WTC11 (cell line): ENCODE results near the gene PLXDC2. TPM values are rescaled to one million over a fixed set of nuclear protein-coding genes. Genes with fewer than 3 reads are reported as not detected.

Experiments used
- ATAC-seq: fragments of 200-7000 bp; cut with Tn5 transposase; 2 replicates; pipeline ENCODE4 v1.10.0; 2021; ENCODE audit warnings: mild to moderate bottlenecking, moderate library complexity
- CTCF ChIA-PET: fragments of 300-600 bp; sonication (Branson Sonifier 250); formaldehyde crosslinking; loops from one replicate; lab custom pipeline; 2021; ENCODE audit warnings: antibody characterized with exemption; lab: Charles Lee
- POLR2A ChIA-PET: fragments of 350-600 bp; sonication (Branson Sonifier 250); formaldehyde crosslinking; loops from one replicate; lab custom pipeline; 2021; ENCODE audit warnings: antibody characterized with exemption; lab: Charles Lee
- DNase-seq: peaks from one replicate; pipeline ENCODE4 v3.0.0; 2021; ENCODE audit warnings: low spot score
- H3K27ac Mint-ChIP-seq: 2 replicates; pipeline ENCODE4 v1.8.0; 2021; ENCODE audit warnings: mixed read lengths
- H3K27me3 Mint-ChIP-seq: 2 replicates; pipeline ENCODE4 v1.8.0; 2021; ENCODE audit warnings: low read depth, mild to moderate bottlenecking, moderate library complexity, mixed read lengths
- H3K36me3 Mint-ChIP-seq: 2 replicates; pipeline ENCODE4 v1.8.0; 2021; ENCODE audit warnings: mixed read lengths
- H3K4me1 Mint-ChIP-seq: 2 replicates; pipeline ENCODE4 v1.8.0; 2022; ENCODE audit warnings: mixed read lengths
- H3K4me3 Mint-ChIP-seq: 2 replicates; pipeline ENCODE4 v1.8.0; 2021; ENCODE audit warnings: mild to moderate bottlenecking, moderate library complexity, mixed read lengths
- H3K9me3 Mint-ChIP-seq: 2 replicates; pipeline ENCODE4 v1.8.0; 2021; ENCODE audit warnings: mixed read lengths
- CREB1 ChIP-seq: sonication (generic); formaldehyde crosslinking; IDR thresholded peaks from 2 replicates; pipeline ENCODE4 v1.8.0; 2023; ENCODE audit warnings: mild to moderate bottlenecking, missing genetic modification reagents
- FOXJ3 ChIP-seq: sonication (generic); formaldehyde crosslinking; IDR thresholded peaks from 2 replicates; pipeline ENCODE4 v1.9.0; 2021; ENCODE audit warnings: missing genetic modification reagents, mild to moderate bottlenecking, borderline replicate concordance
- FOXP1 ChIP-seq: sonication (generic); formaldehyde crosslinking; IDR thresholded peaks from 2 replicates; pipeline ENCODE4 v1.8.0; 2022; ENCODE audit warnings: missing genetic modification reagents, mild to moderate bottlenecking, moderate library complexity, borderline replicate concordance
- MYBL2 ChIP-seq: sonication (generic); formaldehyde crosslinking; IDR thresholded peaks from 2 replicates; pipeline ENCODE4 v1.8.1; 2023; ENCODE audit warnings: mild to moderate bottlenecking, moderate library complexity, missing genetic modification reagents
- NFE2L1 ChIP-seq: sonication (generic); formaldehyde crosslinking; IDR thresholded peaks from 2 replicates; pipeline ENCODE4 v1.8.1; 2023; ENCODE audit warnings: missing genetic modification reagents
- NR1H2 ChIP-seq: sonication (generic); formaldehyde crosslinking; IDR thresholded peaks from 2 replicates; pipeline ENCODE4 v1.9.0; 2021; ENCODE audit warnings: mild to moderate bottlenecking, moderate library complexity, missing genetic modification reagents
- NR3C1 ChIP-seq: sonication (generic); formaldehyde crosslinking; conservative IDR thresholded peaks from 2 replicates; pipeline ENCODE4 v1.8.1; 2023; ENCODE audit warnings: low read depth, mild to moderate bottlenecking, missing genetic modification reagents
- PRRX2 ChIP-seq: fragments of 250-450 bp; sonication (Bioruptor Pico); IDR thresholded peaks from 2 replicates; pipeline ENCODE4 v1.8.0; 2021; ENCODE audit warnings: mild to moderate bottlenecking
- RELA ChIP-seq: sonication (generic); formaldehyde crosslinking; IDR thresholded peaks from 2 replicates; pipeline ENCODE4 v1.8.1; 2022; ENCODE audit warnings: missing genetic modification reagents, mild to moderate bottlenecking, borderline replicate concordance
- SMAD3 ChIP-seq: sonication (generic); formaldehyde crosslinking; IDR thresholded peaks from 2 replicates; pipeline ENCODE4 v1.8.0; 2022; ENCODE audit warnings: missing genetic modification reagents, mild to moderate bottlenecking, borderline replicate concordance
- SP1 ChIP-seq: sonication (generic); formaldehyde crosslinking; conservative IDR thresholded peaks from 2 replicates; pipeline ENCODE4 v1.8.1; 2022; ENCODE audit warnings: missing genetic modification reagents
- TEAD4 ChIP-seq: sonication (generic); formaldehyde crosslinking; IDR thresholded peaks from 2 replicates; pipeline ENCODE4 v1.8.0; 2022; ENCODE audit warnings: mild to moderate bottlenecking, missing genetic modification reagents
- TP53 ChIP-seq: sonication (generic); formaldehyde crosslinking; IDR thresholded peaks from 2 replicates; pipeline ENCODE4 v1.8.1; 2023; ENCODE audit warnings: mild to moderate bottlenecking, missing genetic modification reagents
- ZNF121 ChIP-seq: sonication (generic); formaldehyde crosslinking; IDR thresholded peaks from 2 replicates; pipeline ENCODE4 v1.8.0; 2023; ENCODE audit warnings: missing genetic modification reagents
- ZNF219 ChIP-seq: sonication (generic); formaldehyde crosslinking; IDR thresholded peaks from 2 replicates; pipeline ENCODE4 v1.8.0; 2023; ENCODE audit warnings: missing genetic modification reagents, mild to moderate bottlenecking, borderline replicate concordance
- ZNF317 ChIP-seq: sonication (generic); formaldehyde crosslinking; IDR thresholded peaks from 2 replicates; pipeline ENCODE4 v1.8.1; 2023; ENCODE audit warnings: low read depth, mild to moderate bottlenecking, moderate library complexity, missing genetic modification reagents, borderline replicate concordance
- total RNA-seq: library from RNA; stranded (reverse); gene quantifications from 3 replicates; pipeline ENCODE4 v1.2.3, GENCODE V29; 2021
- TF ChIP-seq, protein P1 (sequence below): fragments of 250-450 bp; sonication (Bioruptor Pico); IDR thresholded peaks from 2 replicates; pipeline ENCODE4 v1.8.0; 2021; ENCODE audit warnings: mild to moderate bottlenecking
- TF ChIP-seq, protein P2 (sequence below): fragments of 250-450 bp; sonication (Bioruptor Pico); conservative IDR thresholded peaks from 2 replicates; pipeline ENCODE4 v1.9.0; 2021; ENCODE audit warnings: mild to moderate bottlenecking
- TF ChIP-seq, protein P3 (sequence below): sonication (generic); formaldehyde crosslinking; IDR thresholded peaks from 2 replicates; pipeline ENCODE4 v1.8.0; 2022; ENCODE audit warnings: mild to moderate bottlenecking, missing genetic modification reagents
- TF ChIP-seq, protein P4 (sequence below): sonication (generic); formaldehyde crosslinking; IDR thresholded peaks from 2 replicates; pipeline ENCODE4 v1.8.1; 2023; ENCODE audit warnings: mild to moderate bottlenecking, missing genetic modification reagents
- TF ChIP-seq, protein P5 (sequence below): sonication (generic); formaldehyde crosslinking; IDR thresholded peaks from 2 replicates; pipeline ENCODE4 v1.8.1; 2023; ENCODE audit warnings: mild to moderate bottlenecking, missing genetic modification reagents, borderline replicate concordance
- TF ChIP-seq, protein P6 (sequence below): sonication (generic); formaldehyde crosslinking; IDR thresholded peaks from 2 replicates; pipeline ENCODE4 v1.8.1; 2023; ENCODE audit warnings: mild to moderate bottlenecking, missing genetic modification reagents, moderate library complexity
- TF ChIP-seq, protein P7 (sequence below): sonication (generic); formaldehyde crosslinking; conservative IDR thresholded peaks from 2 replicates; pipeline ENCODE4 v1.8.1; 2022; ENCODE audit warnings: mild to moderate bottlenecking, missing genetic modification reagents

Gene PLXDC2
- total RNA-seq, 1 experiment from 2014 or later, result 31.7 TPM

DNA sequence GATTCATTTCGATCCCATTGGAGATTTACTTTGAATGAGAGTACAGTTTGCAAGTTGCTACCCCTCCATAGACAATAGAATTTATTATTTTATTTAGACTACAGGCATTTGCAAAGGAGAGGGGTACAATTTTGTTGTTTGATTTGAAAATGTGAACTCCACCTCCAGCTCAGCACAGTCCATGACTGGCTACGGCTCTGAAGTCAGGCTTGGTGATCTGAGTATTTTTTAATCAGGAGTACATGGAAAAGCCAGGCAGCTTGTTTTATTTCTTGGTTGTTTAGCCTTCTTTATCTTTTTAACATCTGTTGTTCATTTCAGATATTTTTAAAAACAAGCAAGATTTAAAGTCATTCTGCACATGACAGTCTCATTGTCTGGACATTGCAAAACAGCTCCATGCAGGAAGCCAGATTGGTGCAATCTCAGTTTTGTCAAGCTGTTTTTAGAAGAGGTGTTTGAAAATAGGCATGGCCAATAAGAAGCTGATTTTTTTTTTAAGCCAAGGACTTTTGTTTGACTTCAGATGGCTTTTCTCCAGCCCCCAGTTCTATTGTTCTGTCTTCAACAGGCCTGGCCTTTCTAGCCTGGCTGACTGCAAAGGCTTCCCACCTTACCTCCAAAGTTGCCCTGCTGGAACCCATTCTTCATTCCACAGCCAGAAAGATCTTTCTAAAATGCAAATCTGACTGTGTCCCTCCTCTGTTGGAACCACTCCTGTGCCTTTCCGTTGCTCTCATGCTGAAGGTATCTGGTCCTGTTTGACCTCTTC lies 12.2 kb downstream of the PLXDC2 start:
- ATAC-seq, result peak; percentile 93
- Mint-ChIP-seq H3K4me3 (no peak overlapping the region), H3K4me1 (peaks cover 81% of the 10 kb centered on the region), H3K9me3 (peaks cover 15% of the 10 kb centered on the region), H3K27me3 (no peaks in the 10 kb centered on the region), H3K36me3 (peaks cover 16% of the 10 kb centered on the region), H3K27ac (peak overlapping the region; percentile 92)
- POLR2A ChIA-PET, result interaction anchor here (1.0 to 2.3 kb wide), 4 partner anchors 11 to 542 kb away, joined by 3 to 5 read pairs (median 4); no protein-coding TSS in a partner anchor
- CTCF ChIA-PET, result interaction anchor here (0.9 to 1.7 kb wide), 3 partner anchors 9 to 12 kb away, joined by 3 to 7 read pairs (median 6); partner anchors contain the start of gene PLXDC2
- no peak for TF ChIP-seq SMAD3 (CRISPR knock-in tag)
- no peak for TF ChIP-seq RELA (CRISPR knock-in tag)
- no peak for TF ChIP-seq PRRX2
- TF ChIP-seq SP1, result no peak
- TF ChIP-seq ZNF219 (CRISPR knock-in tag), result no peak
- no peak for TF ChIP-seq NR3C1 (CRISPR knock-in tag)
- no peak for TF ChIP-seq TP53 (CRISPR knock-in tag)
- TF ChIP-seq, protein P1, sequence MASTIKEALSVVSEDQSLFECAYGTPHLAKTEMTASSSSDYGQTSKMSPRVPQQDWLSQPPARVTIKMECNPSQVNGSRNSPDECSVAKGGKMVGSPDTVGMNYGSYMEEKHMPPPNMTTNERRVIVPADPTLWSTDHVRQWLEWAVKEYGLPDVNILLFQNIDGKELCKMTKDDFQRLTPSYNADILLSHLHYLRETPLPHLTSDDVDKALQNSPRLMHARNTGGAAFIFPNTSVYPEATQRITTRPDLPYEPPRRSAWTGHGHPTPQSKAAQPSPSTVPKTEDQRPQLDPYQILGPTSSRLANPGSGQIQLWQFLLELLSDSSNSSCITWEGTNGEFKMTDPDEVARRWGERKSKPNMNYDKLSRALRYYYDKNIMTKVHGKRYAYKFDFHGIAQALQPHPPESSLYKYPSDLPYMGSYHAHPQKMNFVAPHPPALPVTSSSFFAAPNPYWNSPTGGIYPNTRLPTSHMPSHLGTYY (CRISPR knock-in tag), result no peak
- no peak for TF ChIP-seq TEAD4
- no peak for TF ChIP-seq FOXP1 (CRISPR knock-in tag)
- TF ChIP-seq, protein P2, sequence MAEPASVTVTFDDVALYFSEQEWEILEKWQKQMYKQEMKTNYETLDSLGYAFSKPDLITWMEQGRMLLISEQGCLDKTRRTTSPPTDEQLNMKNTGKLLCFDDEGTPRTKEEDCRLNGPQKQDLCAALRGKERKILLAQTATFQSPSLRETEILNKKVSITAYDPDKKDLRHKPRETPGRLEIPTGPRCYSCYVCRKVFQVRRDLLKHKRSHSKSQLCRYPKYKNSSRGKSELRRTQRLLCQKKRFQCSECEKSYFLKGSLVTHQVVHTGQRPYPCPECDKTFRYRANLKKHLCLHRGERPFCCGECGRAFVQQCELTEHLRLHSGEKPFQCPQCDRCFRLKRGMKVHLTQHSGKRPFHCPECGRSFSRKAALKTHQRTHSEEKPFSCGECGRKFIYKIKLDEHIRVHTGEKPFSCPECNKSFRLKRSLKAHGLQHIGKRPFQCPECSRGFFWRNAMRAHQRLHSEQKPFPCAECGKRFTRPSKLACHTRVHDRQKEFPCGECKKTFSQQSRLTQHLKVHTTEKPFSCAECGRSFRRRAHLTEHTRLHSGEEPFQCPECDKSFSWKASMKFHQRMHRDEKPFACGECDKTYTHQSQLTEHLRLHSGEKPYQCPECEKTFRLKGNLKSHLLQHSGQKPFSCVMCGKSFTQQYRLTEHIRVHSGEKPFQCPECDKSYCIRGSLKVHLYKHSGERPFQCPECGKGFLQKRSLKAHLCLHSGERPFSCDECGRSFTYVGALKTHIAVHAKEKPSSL (CRISPR knock-in tag), result no peak
- TF ChIP-seq NR1H2 (CRISPR knock-in tag), result no peak
- TF ChIP-seq CREB1 (CRISPR knock-in tag), result no peak
- DNase-seq, result peak; percentile 23

DNA sequence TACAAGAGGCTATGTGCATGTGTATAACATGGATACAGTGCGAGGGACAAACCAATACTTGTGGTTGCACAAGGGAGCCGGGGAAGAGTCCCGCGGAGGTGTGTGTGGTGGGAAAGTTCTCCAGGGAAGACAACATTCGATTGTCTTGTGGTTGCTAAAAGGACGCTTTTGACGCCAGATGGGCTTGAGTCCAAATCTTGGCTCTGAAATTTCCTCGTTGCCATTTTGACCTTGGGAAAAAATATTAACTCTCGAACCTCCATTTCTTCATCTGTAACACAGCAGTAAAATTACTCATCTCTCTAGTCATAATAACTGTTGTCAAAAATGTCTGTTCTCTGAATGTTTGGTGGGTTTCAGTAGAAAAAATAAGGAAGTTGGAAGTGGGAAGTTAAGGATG lies 16.5 kb downstream of the PLXDC2 start:
- H3K4me1 Mint-ChIP-seq, result peaks cover 81% of the 10 kb centered on the region
- peaks cover 19% of the 10 kb centered on the region for H3K9me3 Mint-ChIP-seq
- ATAC-seq (no peak), DNase-seq (no peak)
- POLR2A ChIA-PET, result no interaction called here
- no peaks in the 10 kb centered on the region for H3K27me3 Mint-ChIP-seq
- no peak overlapping the region for H3K4me3 Mint-ChIP-seq
- peaks cover 16% of the 10 kb centered on the region for H3K36me3 Mint-ChIP-seq
- CTCF ChIA-PET, result no interaction called here
- H3K27ac Mint-ChIP-seq, result peak overlapping the region; percentile 75
- TF ChIP-seq, protein P3, sequence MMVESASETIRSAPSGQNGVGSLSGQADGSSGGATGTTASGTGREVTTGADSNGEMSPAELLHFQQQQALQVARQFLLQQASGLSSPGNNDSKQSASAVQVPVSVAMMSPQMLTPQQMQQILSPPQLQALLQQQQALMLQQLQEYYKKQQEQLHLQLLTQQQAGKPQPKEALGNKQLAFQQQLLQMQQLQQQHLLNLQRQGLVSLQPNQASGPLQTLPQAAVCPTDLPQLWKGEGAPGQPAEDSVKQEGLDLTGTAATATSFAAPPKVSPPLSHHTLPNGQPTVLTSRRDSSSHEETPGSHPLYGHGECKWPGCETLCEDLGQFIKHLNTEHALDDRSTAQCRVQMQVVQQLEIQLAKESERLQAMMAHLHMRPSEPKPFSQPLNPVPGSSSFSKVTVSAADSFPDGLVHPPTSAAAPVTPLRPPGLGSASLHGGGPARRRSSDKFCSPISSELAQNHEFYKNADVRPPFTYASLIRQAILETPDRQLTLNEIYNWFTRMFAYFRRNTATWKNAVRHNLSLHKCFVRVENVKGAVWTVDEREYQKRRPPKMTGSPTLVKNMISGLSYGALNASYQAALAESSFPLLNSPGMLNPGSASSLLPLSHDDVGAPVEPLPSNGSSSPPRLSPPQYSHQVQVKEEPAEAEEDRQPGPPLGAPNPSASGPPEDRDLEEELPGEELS (CRISPR knock-in tag), result no peak
- TF ChIP-seq MYBL2 (CRISPR knock-in tag) (no peak), FOXJ3 (no peak), NFE2L1 (CRISPR knock-in tag) (no peak), ZNF317 (CRISPR knock-in tag) (no peak), ZNF121 (CRISPR knock-in tag) (no peak), NR3C1 (CRISPR knock-in tag) (no peak)
- TF ChIP-seq, protein P4, sequence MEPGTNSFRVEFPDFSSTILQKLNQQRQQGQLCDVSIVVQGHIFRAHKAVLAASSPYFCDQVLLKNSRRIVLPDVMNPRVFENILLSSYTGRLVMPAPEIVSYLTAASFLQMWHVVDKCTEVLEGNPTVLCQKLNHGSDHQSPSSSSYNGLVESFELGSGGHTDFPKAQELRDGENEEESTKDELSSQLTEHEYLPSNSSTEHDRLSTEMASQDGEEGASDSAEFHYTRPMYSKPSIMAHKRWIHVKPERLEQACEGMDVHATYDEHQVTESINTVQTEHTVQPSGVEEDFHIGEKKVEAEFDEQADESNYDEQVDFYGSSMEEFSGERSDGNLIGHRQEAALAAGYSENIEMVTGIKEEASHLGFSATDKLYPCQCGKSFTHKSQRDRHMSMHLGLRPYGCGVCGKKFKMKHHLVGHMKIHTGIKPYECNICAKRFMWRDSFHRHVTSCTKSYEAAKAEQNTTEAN, result no peak
- TF ChIP-seq, protein P5, sequence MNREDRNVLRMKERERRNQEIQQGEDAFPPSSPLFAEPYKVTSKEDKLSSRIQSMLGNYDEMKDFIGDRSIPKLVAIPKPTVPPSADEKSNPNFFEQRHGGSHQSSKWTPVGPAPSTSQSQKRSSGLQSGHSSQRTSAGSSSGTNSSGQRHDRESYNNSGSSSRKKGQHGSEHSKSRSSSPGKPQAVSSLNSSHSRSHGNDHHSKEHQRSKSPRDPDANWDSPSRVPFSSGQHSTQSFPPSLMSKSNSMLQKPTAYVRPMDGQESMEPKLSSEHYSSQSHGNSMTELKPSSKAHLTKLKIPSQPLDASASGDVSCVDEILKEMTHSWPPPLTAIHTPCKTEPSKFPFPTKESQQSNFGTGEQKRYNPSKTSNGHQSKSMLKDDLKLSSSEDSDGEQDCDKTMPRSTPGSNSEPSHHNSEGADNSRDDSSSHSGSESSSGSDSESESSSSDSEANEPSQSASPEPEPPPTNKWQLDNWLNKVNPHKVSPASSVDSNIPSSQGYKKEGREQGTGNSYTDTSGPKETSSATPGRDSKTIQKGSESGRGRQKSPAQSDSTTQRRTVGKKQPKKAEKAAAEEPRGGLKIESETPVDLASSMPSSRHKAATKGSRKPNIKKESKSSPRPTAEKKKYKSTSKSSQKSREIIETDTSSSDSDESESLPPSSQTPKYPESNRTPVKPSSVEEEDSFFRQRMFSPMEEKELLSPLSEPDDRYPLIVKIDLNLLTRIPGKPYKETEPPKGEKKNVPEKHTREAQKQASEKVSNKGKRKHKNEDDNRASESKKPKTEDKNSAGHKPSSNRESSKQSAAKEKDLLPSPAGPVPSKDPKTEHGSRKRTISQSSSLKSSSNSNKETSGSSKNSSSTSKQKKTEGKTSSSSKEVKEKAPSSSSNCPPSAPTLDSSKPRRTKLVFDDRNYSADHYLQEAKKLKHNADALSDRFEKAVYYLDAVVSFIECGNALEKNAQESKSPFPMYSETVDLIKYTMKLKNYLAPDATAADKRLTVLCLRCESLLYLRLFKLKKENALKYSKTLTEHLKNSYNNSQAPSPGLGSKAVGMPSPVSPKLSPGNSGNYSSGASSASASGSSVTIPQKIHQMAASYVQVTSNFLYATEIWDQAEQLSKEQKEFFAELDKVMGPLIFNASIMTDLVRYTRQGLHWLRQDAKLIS (CRISPR knock-in tag), result no peak
- TF ChIP-seq, protein P6, sequence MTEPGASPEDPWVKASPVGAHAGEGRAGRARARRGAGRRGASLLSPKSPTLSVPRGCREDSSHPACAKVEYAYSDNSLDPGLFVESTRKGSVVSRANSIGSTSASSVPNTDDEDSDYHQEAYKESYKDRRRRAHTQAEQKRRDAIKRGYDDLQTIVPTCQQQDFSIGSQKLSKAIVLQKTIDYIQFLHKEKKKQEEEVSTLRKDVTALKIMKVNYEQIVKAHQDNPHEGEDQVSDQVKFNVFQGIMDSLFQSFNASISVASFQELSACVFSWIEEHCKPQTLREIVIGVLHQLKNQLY (CRISPR knock-in tag), result no peak
- TF ChIP-seq, protein P7, sequence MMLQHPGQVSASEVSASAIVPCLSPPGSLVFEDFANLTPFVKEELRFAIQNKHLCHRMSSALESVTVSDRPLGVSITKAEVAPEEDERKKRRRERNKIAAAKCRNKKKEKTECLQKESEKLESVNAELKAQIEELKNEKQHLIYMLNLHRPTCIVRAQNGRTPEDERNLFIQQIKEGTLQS (CRISPR knock-in tag), result no peak
